ENCODE measurements around the gene FHL2.

Gene FHL2

DNA sequence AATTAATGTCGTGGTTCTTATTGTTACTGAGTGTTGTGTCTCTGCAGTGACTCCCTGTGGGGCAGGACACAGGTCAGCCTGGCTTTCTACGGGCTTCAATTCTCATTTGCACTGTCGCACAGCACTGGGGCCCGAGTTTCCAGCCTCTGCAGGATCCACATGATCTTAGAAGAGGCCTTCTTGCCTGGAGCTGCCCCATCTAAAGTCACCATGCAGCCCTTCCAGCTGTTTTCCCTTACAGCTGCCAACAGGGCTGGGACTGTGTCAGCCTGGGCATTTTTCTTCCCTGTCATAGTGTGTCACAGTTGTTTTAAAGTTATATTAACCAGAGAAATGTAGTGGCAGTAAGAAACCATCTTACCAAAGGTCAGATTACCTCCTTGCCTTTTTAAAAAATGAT is 27.0 kb downstream of the FHL2 start:
- no peak overlapping the region for H3K23ac ChIP-seq (ENCODE audit: low read length in 2 of 2)
- H3K14ac ChIP-seq (ENCODE audit: low read length in 2 of 2) = no peak overlapping the region
- H3K9me3 ChIP-seq (ENCODE audit: control insufficient read depth, low read length) = no peaks in the 10 kb centered on the region
- H3K4ac ChIP-seq (ENCODE audit: low read depth in 1 of 2, low read length in 2 of 2) = no peak overlapping the region
- no peak overlapping the region for H2AFZ ChIP-seq (ENCODE audit: low read depth, low read length)
- H3K27me3 ChIP-seq (ENCODE audit: control insufficient read depth in 1 of 2, insufficient read depth in 1 of 2, low read length in 2 of 2) = no peaks in the 10 kb centered on the region
- no peak overlapping the region for H4K8ac ChIP-seq (ENCODE audit: low read length)
- H2BK120ac ChIP-seq (ENCODE audit: low read depth, low read length) = no peak overlapping the region
- no peak overlapping the region for H2BK15ac ChIP-seq (ENCODE audit: low read depth, poor library complexity, severe bottlenecking)
- H2BK12ac ChIP-seq (ENCODE audit: low read length in 2 of 2) = no peak overlapping the region
- H3K18ac ChIP-seq (ENCODE audit: low read depth in 1 of 2, low read length in 2 of 2) = peak overlapping the region; percentile 11 to 29
- peaks cover 63 to 92% of the 10 kb centered on the region in 2 experiments for H3K36me3 ChIP-seq (ENCODE audit: control insufficient read depth in 1 of 2, insufficient read depth in 2 of 2, low read depth in 1 of 2, low read length in 2 of 2)
- H3K9ac ChIP-seq (ENCODE audit: low read length) = no peak overlapping the region
- no peak for DNase-seq
- no peak overlapping the region for H3K4me3 ChIP-seq (ENCODE audit: insufficient read depth in 1 of 2, low read depth in 1 of 2, low read length in 2 of 2)
- WGBS = 97% methylated on average over 4 of the region's 4 CpGs
- no peak overlapping the region for H2BK5ac ChIP-seq (ENCODE audit: low read depth, low read length, poor library complexity, severe bottlenecking)
- peak overlapping the region; percentile 58 for H3K27ac ChIP-seq (ENCODE audit: low read length, poor library complexity, severe bottlenecking)
- no peak overlapping the region for H4K91ac ChIP-seq (ENCODE audit: low read length)
- no peak overlapping the region for H3K4me2 ChIP-seq (ENCODE audit: low read length, poor library complexity, severe bottlenecking)
- H2AK5ac ChIP-seq (ENCODE audit: low read length, severe bottlenecking) = peak overlapping the region; percentile 29
- H3K79me1 ChIP-seq (replicated peaks; ENCODE audit: low read length, poor library complexity, severe bottlenecking) = peaks cover 2% of the 10 kb centered on the region
- peaks cover 31% of the 10 kb centered on the region for H3K4me1 ChIP-seq (ENCODE audit: control insufficient read depth, insufficient read depth, low read depth, low read length)

DNA sequence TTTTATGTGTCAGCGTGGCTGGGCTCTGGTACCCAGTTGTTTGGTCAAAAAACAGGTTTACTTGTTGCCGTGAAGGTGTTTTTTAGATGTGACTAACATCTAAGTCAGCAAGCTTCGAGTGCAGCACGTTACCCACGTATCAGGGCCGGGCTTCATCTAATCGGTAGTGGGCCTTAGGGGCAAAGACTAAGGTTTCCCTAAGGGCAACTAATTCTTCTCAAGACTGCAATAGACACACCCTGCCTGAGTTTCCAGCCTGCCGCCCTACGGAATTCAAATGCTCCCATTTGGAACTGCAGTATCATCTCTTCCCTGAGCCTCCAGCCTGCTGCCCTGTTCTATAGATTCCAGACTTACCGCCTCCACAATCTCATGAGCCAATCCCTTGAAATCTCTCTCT is 27.7 kb downstream of the FHL2 start:
- peaks cover 2% of the 10 kb centered on the region for H3K79me1 ChIP-seq (replicated peaks; ENCODE audit: low read length, poor library complexity, severe bottlenecking)
- peaks cover 31% of the 10 kb centered on the region for H3K4me1 ChIP-seq (ENCODE audit: control insufficient read depth, insufficient read depth, low read depth, low read length)
- no peak overlapping the region for H2AFZ ChIP-seq (ENCODE audit: low read depth, low read length)
- H3K4ac ChIP-seq (ENCODE audit: low read depth in 1 of 2, low read length in 2 of 2) = no peak overlapping the region
- H3K9me3 ChIP-seq (ENCODE audit: control insufficient read depth, low read length) = no peaks in the 10 kb centered on the region
- DNase-seq = no peak
- peak overlapping the region in 1 of 2 experiments; percentile 16 for H3K18ac ChIP-seq (ENCODE audit: low read depth in 1 of 2, low read length in 2 of 2)
- peaks cover 66 to 92% of the 10 kb centered on the region in 2 experiments for H3K36me3 ChIP-seq (ENCODE audit: control insufficient read depth in 1 of 2, insufficient read depth in 2 of 2, low read depth in 1 of 2, low read length in 2 of 2)
- H3K4me3 ChIP-seq (ENCODE audit: insufficient read depth in 1 of 2, low read depth in 1 of 2, low read length in 2 of 2) = no peak overlapping the region
- H3K4me2 ChIP-seq (ENCODE audit: low read length, poor library complexity, severe bottlenecking) = no peak overlapping the region
- H3K27me3 ChIP-seq (ENCODE audit: control insufficient read depth in 1 of 2, insufficient read depth in 1 of 2, low read length in 2 of 2) = no peaks in the 10 kb centered on the region
- H2BK15ac ChIP-seq (ENCODE audit: low read depth, poor library complexity, severe bottlenecking) = no peak overlapping the region
- no peak overlapping the region for H3K9ac ChIP-seq (ENCODE audit: low read length)
- WGBS = 97% methylated on average over 9 of the region's 10 CpGs
- H3K14ac ChIP-seq (ENCODE audit: low read length in 2 of 2) = no peak overlapping the region
- peak overlapping the region; percentile 21 for H2AK5ac ChIP-seq (ENCODE audit: low read length, severe bottlenecking)
- peak overlapping the region; percentile 58 for H3K27ac ChIP-seq (ENCODE audit: low read length, poor library complexity, severe bottlenecking)
- H4K91ac ChIP-seq (ENCODE audit: low read length) = no peak overlapping the region
- H4K8ac ChIP-seq (ENCODE audit: low read length) = no peak overlapping the region
- no peak overlapping the region for H2BK12ac ChIP-seq (ENCODE audit: low read length in 2 of 2)
- no peak overlapping the region for H2BK120ac ChIP-seq (ENCODE audit: low read depth, low read length)
- H2BK5ac ChIP-seq (ENCODE audit: low read depth, low read length, poor library complexity, severe bottlenecking) = no peak overlapping the region
- no peak overlapping the region for H3K23ac ChIP-seq (ENCODE audit: low read length in 2 of 2)

DNA sequence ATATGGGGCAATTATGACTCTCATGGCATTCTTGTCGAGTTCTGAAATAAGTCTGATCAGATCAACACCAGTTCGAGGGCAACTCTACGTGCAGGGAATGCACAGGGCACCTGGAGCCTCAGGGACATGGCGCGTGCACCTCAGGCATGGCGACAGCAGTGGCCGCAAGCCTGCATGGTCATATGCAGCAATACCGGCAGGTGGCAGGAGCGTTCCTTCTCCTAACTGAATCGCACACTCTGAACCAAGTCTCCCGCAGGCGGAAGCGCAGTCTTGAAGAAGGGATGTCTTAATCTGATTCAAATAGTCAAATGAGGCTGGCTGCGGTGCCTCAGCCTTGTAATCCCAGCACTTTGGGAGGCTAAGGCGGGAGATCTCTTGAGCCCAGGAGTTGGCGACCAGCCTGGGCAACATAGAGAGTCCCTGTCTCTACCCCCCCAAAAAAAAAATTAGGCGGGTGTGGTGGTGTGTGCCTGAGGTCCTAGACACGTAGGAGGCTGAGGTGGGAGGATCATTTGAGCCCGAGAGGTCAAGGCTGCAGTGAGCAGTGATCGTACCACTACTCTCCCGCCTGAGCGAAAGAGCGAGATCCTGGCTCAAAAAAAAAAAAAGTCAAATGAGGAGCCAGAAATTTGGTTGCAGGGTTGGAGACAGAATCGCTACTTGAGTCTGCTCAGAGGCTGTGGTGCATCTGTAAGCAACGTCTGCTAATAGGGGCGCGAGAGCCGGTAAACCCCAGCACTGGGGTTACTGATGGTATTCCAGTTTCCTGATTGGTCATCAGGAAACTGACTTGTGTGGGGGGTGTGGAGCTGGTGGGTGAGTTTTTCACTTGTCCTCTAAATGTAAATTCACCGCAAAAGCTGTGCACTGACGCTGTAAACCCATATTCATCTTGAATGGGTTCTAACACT is 28.8 kb downstream of the FHL2 start:
- H2BK120ac ChIP-seq (ENCODE audit: low read depth, low read length) = no peak overlapping the region
- no peak overlapping the region for H2BK5ac ChIP-seq (ENCODE audit: low read depth, low read length, poor library complexity, severe bottlenecking)
- H3K9ac ChIP-seq (ENCODE audit: low read length) = no peak overlapping the region
- peak overlapping the region; percentile 21 for H2AK5ac ChIP-seq (ENCODE audit: low read length, severe bottlenecking)
- no peak overlapping the region for H3K4me3 ChIP-seq (ENCODE audit: insufficient read depth in 1 of 2, low read depth in 1 of 2, low read length in 2 of 2)
- H3K27ac ChIP-seq (ENCODE audit: low read length, poor library complexity, severe bottlenecking) = peak overlapping the region; percentile 58
- peaks cover 24% of the 10 kb centered on the region for H3K4me1 ChIP-seq (ENCODE audit: control insufficient read depth, insufficient read depth, low read depth, low read length)
- no peak overlapping the region for H3K23ac ChIP-seq (ENCODE audit: low read length in 2 of 2)
- H3K18ac ChIP-seq (ENCODE audit: low read depth in 1 of 2, low read length in 2 of 2) = peak overlapping the region; percentile 16 to 54
- H4K8ac ChIP-seq (ENCODE audit: low read length) = peak overlapping the region; percentile 8
- no peak overlapping the region for H2AFZ ChIP-seq (ENCODE audit: low read depth, low read length)
- H2BK12ac ChIP-seq (ENCODE audit: low read length in 2 of 2) = peak overlapping the region in 1 of 2 experiments; percentile 35
- no peaks in the 10 kb centered on the region for H3K27me3 ChIP-seq (ENCODE audit: control insufficient read depth in 1 of 2, insufficient read depth in 1 of 2, low read length in 2 of 2)
- DNase-seq = peak; percentile 85
- no peak overlapping the region for H3K4me2 ChIP-seq (ENCODE audit: low read length, poor library complexity, severe bottlenecking)
- no peak overlapping the region for H2BK15ac ChIP-seq (ENCODE audit: low read depth, poor library complexity, severe bottlenecking)
- WGBS = 62% methylated on average over 30 of the region's 30 CpGs
- H3K36me3 ChIP-seq (ENCODE audit: control insufficient read depth in 1 of 2, insufficient read depth in 2 of 2, low read depth in 1 of 2, low read length in 2 of 2) = peaks cover 66 to 93% of the 10 kb centered on the region in 2 experiments
- peaks cover 2% of the 10 kb centered on the region for H3K79me1 ChIP-seq (replicated peaks; ENCODE audit: low read length, poor library complexity, severe bottlenecking)
- no peaks in the 10 kb centered on the region for H3K9me3 ChIP-seq (ENCODE audit: control insufficient read depth, low read length)
- H3K14ac ChIP-seq (ENCODE audit: low read length in 2 of 2) = no peak overlapping the region
- no peak overlapping the region for H3K4ac ChIP-seq (ENCODE audit: low read depth in 1 of 2, low read length in 2 of 2)
- H4K91ac ChIP-seq (ENCODE audit: low read length) = no peak overlapping the region

DNA sequence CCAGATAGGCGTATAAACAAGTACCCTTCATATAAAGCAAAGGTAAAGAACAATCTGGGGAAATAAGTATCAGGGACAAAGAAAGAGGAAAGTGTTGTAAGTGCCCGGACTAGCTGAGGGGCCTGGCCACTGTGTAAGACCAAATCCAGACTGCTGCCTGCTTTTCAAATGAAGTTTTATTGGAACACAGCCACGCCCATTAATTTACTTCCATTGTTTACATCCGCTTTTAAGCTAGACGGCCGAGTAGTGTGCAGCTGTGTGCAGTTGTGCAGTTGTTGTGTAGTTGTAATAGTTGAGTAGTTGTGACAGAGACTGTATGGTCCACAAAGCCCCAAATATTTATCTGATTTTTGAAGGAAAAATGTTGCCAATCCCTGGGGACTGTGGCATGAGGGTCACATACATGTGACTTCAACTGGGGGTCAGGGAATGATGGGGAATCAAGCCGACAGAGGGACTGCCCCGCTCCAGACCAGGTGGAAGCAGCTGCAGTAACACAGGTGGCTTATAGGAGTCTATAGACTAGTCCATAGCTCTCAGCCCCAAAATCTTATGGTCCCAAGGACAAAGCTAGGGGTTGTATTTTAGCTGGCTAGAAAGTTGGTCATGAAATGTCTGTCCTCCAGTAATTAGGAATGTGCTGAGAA is 30.0 kb downstream of the FHL2 start:
- DNase-seq = no peak
- H2AK5ac ChIP-seq (ENCODE audit: low read length, severe bottlenecking) = no peak overlapping the region
- WGBS = 79% methylated on average over 8 of the region's 8 CpGs

More for the DNA sequence above, 30.0 kb downstream of the FHL2 start:
- H3K27me3 ChIP-seq (ENCODE audit: control insufficient read depth in 1 of 2, insufficient read depth in 1 of 2, low read length in 2 of 2) = no peaks in the 10 kb centered on the region
- H2BK12ac ChIP-seq (ENCODE audit: low read length in 2 of 2) = no peak overlapping the region
- no peaks in the 10 kb centered on the region for H3K9me3 ChIP-seq (ENCODE audit: control insufficient read depth, low read length)
- no peak overlapping the region for H3K18ac ChIP-seq (ENCODE audit: low read depth in 1 of 2, low read length in 2 of 2)
- no peak overlapping the region for H3K4me2 ChIP-seq (ENCODE audit: low read length, poor library complexity, severe bottlenecking)
- no peak overlapping the region for H3K14ac ChIP-seq (ENCODE audit: low read length in 2 of 2)
- no peak overlapping the region for H2AFZ ChIP-seq (ENCODE audit: low read depth, low read length)
- peak overlapping the region; percentile 10 for H3K27ac ChIP-seq (ENCODE audit: low read length, poor library complexity, severe bottlenecking)
- no peak overlapping the region for H3K4me3 ChIP-seq (ENCODE audit: insufficient read depth in 1 of 2, low read depth in 1 of 2, low read length in 2 of 2)
- no peak overlapping the region for H2BK120ac ChIP-seq (ENCODE audit: low read depth, low read length)
- no peak overlapping the region for H4K91ac ChIP-seq (ENCODE audit: low read length)
- no peak overlapping the region for H3K23ac ChIP-seq (ENCODE audit: low read length in 2 of 2)
- no peak overlapping the region for H3K4ac ChIP-seq (ENCODE audit: low read depth in 1 of 2, low read length in 2 of 2)
- H3K36me3 ChIP-seq (ENCODE audit: control insufficient read depth in 1 of 2, insufficient read depth in 2 of 2, low read depth in 1 of 2, low read length in 2 of 2) = peaks cover 69 to 94% of the 10 kb centered on the region in 2 experiments
- H2BK15ac ChIP-seq (ENCODE audit: low read depth, poor library complexity, severe bottlenecking) = no peak overlapping the region
- H4K8ac ChIP-seq (ENCODE audit: low read length) = no peak overlapping the region
- H3K79me1 ChIP-seq (replicated peaks; ENCODE audit: low read length, poor library complexity, severe bottlenecking) = peaks cover 2% of the 10 kb centered on the region
- H3K9ac ChIP-seq (ENCODE audit: low read length) = no peak overlapping the region
- no peak overlapping the region for H2BK5ac ChIP-seq (ENCODE audit: low read depth, low read length, poor library complexity, severe bottlenecking)
- H3K4me1 ChIP-seq (ENCODE audit: control insufficient read depth, insufficient read depth, low read depth, low read length) = peaks cover 16% of the 10 kb centered on the region
